ENCODE results near the gene TSHZ1.

DNA sequence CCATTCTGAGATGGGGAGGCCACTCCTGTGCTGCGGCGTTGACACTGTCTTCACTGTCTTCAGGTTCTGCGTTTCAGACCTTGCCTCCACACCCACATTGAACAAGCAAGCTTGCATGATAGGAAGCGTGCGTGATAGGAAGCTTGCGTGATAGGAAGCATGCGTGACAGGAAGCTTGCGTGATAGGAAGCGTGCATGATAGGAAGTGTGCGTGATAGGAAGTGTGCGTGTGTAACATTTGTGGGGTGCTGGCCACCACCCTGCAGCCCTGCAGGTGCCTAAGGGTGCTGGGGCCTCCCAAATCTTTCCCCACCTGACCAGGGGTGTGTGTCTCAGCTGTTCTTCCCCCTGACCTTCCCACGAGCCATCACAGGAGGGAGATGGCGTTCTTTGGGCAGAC, 25.3 kb downstream of the TSHZ1 start:
- TF ChIP-seq, protein P1, sequence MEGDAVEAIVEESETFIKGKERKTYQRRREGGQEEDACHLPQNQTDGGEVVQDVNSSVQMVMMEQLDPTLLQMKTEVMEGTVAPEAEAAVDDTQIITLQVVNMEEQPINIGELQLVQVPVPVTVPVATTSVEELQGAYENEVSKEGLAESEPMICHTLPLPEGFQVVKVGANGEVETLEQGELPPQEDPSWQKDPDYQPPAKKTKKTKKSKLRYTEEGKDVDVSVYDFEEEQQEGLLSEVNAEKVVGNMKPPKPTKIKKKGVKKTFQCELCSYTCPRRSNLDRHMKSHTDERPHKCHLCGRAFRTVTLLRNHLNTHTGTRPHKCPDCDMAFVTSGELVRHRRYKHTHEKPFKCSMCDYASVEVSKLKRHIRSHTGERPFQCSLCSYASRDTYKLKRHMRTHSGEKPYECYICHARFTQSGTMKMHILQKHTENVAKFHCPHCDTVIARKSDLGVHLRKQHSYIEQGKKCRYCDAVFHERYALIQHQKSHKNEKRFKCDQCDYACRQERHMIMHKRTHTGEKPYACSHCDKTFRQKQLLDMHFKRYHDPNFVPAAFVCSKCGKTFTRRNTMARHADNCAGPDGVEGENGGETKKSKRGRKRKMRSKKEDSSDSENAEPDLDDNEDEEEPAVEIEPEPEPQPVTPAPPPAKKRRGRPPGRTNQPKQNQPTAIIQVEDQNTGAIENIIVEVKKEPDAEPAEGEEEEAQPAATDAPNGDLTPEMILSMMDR (IDR thresholded peaks at IDR 0.05) = no peak
- TF ChIP-seq POLR2A (IDR thresholded peaks at IDR 0.05) = no peak
- TF ChIP-seq EP300 (IDR thresholded peaks at IDR 0.05) = no peak
